ENCODE measurements around the gene TSPAN11.

- no peak for TF ChIP-seq EZH2 (IDR thresholded peaks at IDR 0.05; ENCODE audit: insufficient read depth, poor library complexity, severe bottlenecking)
- no peak for TF ChIP-seq EZH2phosphoT487 (IDR thresholded peaks at IDR 0.05; ENCODE audit: insufficient read depth, low read depth)
These were observed 71.3 kb downstream of the TSPAN11 start for GRCh38 chr12:30997685-30998440.
